Endothelial cell of umbilical vein (primary cell): ENCODE data around the gene PTGES2.

Experiments
- CTCF ChIP-seq, 2 donors: IDR thresholded peaks; 1 replicate in 1 of 2; 2 replicates in 1 of 2; pipeline ENCODE4 v1.5.1; 2011; ENCODE audit warnings: low read length in 2 of 2, mild to moderate bottlenecking in 2 of 2, moderate library complexity in 2 of 2, control low read depth in 1 of 2, inconsistent platforms in 1 of 2, low read depth in 1 of 2; ENCODE audit not compliant: insufficient read depth in 1 of 2; ENCODE audit errors: extremely low read depth in 1 of 2
- EZH2 ChIP-seq: IDR thresholded peaks from 2 replicates; pipeline ENCODE4 v1.6.1; 2012; ENCODE audit warnings: borderline replicate concordance, low read depth, mild to moderate bottlenecking, moderate library complexity, low read length, inconsistent platforms; ENCODE audit not compliant: severe bottlenecking
- FOS ChIP-seq: IDR thresholded peaks from 2 replicates; pipeline ENCODE4 v1.6.1; 2011; ENCODE audit warnings: mild to moderate bottlenecking, low read length, moderate library complexity, borderline replicate concordance; ENCODE audit not compliant: insufficient read depth
- JUN ChIP-seq: IDR thresholded peaks from 2 replicates; pipeline ENCODE4 v1.6.1; 2011; ENCODE audit warnings: borderline replicate concordance, low read depth; ENCODE audit not compliant: insufficient read length, insufficient read depth
- MAX ChIP-seq: IDR thresholded peaks from 2 replicates; pipeline ENCODE4 v1.6.1; 2011; ENCODE audit not compliant: insufficient read depth, insufficient read length
- MYC ChIP-seq: IDR thresholded peaks from one replicate; pipeline ENCODE4 v1.6.1; 2011; ENCODE audit warnings: mild to moderate bottlenecking, low read depth, low read length
- POLR2A ChIP-seq: IDR thresholded peaks from 2 replicates; pipeline ENCODE4 v1.6.1; 2012; ENCODE audit warnings: low read depth, mild to moderate bottlenecking, control low read depth, low read length
- POLR2AphosphoS5 ChIP-seq: IDR thresholded peaks from 2 replicates; pipeline ENCODE4 v1.6.1; 2012; ENCODE audit warnings: low read depth, mild to moderate bottlenecking, control low read depth, low read length, moderate library complexity; ENCODE audit not compliant: insufficient read depth

- TF ChIP-seq POLR2A (no peak), CTCF (IDR thresholded peaks at IDR 0.05; ENCODE audit: extremely low read depth in 1 of 2, insufficient read depth in 1 of 2, low read depth in 1 of 2, low read length in 2 of 2) (no peak), EZH2 (no peak), FOS (no peak), MAX (no peak), POLR2AphosphoS5 (no peak), JUN (no peak), MYC (no peak)
Measured at GRCh38 chr9:128166169-128166568, 38.6 kb upstream of the PTGES2 start.
